ENCODE measurements around the gene CES4A. TPM values are rescaled to one million over a fixed set of nuclear protein-coding genes. Genes with fewer than 3 reads are reported as not detected.

The CES4A gene
- total RNA-seq, 2 donors from 2014 or later = 10.9 to 16.5 TPM

DNA sequence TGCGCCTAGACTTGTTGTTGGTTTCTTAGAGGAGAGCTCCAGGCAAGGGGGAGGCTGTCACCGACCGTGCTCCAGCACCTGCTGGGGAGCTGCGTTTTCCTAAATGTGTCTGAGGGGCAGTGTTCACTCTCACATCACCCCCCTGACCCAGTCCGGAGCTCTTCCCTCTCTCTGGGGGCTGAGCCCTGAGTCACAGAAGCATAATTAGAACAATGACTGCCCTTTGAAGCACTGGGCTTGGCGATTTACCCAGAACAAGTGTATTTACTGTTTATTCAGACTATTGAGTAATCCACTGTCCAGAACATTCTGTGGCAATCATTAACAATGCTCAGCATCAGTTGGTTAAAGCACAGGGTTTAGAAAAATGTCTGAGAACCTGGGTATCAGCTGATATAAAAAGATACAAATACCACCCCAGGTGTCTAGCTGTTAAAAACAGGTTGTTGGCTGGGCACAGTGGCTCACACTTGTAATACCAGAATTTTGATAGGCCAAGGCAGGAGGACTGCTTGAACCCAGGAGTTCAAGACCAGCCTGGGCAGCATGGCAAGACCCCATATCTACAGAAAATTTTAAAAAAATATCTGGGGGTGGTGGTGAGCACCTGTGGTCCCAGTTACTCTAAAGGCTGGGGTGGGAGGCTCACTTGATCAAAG, 8.1 kb downstream of the CES4A start:
- intact Hi-C loops (cut with DNase I) = no loop called here
- peak; percentile 92 for ATAC-seq
- H3K27ac ChIP-seq = peak overlapping the region; percentile 83 to 91 (median 87)
- TF ChIP-seq POLR2A (IDR thresholded peaks at IDR 0.05) = peak in 1 of 3 donors; percentile 38
- TF ChIP-seq, protein P1, sequence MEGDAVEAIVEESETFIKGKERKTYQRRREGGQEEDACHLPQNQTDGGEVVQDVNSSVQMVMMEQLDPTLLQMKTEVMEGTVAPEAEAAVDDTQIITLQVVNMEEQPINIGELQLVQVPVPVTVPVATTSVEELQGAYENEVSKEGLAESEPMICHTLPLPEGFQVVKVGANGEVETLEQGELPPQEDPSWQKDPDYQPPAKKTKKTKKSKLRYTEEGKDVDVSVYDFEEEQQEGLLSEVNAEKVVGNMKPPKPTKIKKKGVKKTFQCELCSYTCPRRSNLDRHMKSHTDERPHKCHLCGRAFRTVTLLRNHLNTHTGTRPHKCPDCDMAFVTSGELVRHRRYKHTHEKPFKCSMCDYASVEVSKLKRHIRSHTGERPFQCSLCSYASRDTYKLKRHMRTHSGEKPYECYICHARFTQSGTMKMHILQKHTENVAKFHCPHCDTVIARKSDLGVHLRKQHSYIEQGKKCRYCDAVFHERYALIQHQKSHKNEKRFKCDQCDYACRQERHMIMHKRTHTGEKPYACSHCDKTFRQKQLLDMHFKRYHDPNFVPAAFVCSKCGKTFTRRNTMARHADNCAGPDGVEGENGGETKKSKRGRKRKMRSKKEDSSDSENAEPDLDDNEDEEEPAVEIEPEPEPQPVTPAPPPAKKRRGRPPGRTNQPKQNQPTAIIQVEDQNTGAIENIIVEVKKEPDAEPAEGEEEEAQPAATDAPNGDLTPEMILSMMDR (IDR thresholded peaks at IDR 0.05) = peak in 1 of 7 experiments; percentile 12
- no peaks in the 10 kb centered on the region for H3K27me3 ChIP-seq
- peaks cover 52% of the 10 kb centered on the region for H3K4me1 ChIP-seq
- peak; percentile 77 to 93 (median 86) for DNase-seq
- H3K36me3 ChIP-seq (replicated peaks in 1 of 2; ENCODE audit: insufficient read depth in 1 of 2, low read depth in 2 of 2) = no peaks in the 10 kb centered on the region
- 44 to 49% methylated on average over 5 to 6 of the region's 6 CpGs for WGBS, 2 donors
- H3K4me3 ChIP-seq = no peak overlapping the region
- no peaks in the 10 kb centered on the region for H3K9me3 ChIP-seq

DNA sequence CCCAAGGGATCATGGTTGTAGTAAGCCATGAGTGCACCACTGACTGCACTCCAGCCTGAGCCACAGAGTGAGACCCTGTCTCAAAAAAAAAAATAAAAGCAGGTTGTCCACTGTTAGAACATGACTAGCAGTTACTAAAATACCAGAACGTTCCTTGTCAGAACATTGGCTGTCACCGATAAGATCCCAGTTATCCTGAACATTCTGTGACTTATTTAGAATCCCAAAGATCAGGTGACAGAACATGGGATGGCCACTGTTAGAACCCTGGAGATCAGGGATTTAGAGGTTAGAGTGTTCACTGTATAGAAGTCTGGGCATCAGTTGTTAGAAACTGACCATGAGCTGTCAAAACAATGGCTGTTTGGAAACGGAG, 8.6 kb downstream of the CES4A start:
- ATAC-seq (peak; percentile 7), DNase-seq (no peak)
- TF ChIP-seq, protein P1 (IDR thresholded peaks at IDR 0.05) = no peak
- H3K4me3 ChIP-seq = no peak overlapping the region
- H3K27ac ChIP-seq = peak overlapping the region; percentile 83 to 91 (median 87)
- no peaks in the 10 kb centered on the region for H3K27me3 ChIP-seq
- WGBS, 2 donors = 43 to 52% methylated on average over 3 of the region's 3 CpGs
- H3K9me3 ChIP-seq = no peaks in the 10 kb centered on the region
- peaks cover 55% of the 10 kb centered on the region for H3K4me1 ChIP-seq
- intact Hi-C loops (cut with DNase I) = no loop called here
- H3K36me3 ChIP-seq (replicated peaks in 1 of 2; ENCODE audit: insufficient read depth in 1 of 2, low read depth in 2 of 2) = no peaks in the 10 kb centered on the region

DNA sequence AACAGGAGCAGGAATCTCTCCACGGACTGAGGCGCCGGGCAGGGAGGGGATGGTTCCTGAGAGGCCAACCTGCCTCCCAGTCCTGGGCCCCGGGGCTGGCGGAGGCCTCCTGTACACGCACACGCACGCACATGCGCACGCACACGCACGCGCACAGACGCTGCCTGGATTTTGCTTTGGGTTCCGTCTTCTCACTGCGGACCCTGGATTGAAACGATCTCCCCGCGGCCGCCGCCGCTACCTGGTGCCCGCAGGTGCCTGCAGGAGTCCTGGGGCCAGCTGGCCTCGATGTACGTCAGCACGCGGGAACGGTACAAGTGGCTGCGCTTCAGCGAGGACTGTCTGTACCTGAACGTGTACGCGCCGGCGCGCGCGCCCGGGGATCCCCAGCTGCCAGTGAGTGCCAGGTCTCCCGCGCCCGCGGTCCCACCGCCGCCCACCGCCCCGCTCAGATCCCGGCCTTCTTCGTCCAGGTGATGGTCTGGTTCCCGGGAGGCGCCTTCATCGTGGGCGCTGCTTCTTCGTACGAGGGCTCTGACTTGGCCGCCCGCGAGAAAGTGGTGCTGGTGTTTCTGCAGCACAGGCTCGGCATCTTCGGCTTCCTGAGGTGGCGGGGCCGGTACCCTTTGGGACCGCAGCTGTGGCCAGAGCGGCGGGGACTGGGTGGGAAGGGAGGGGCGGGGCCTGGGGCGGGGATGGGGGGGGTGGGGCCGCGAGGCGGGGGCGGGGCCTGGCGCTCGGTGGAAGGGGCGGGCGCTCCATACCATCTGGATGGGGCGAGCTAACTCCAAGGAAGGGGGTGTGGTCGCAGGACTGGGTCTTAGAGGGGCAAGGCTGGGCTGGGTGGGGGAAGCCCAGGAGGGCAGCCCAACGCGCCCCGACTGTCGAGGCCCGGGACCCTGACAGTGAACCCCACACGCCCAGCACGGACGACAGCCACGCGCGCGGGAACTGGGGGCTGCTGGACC, 12.3 kb downstream of the CES4A start:
- intact Hi-C loops (cut with DNase I) = no loop called here
- DNase-seq = peak; percentile 75 to 91 (median 84)
- peak overlapping the region in 1 of 2 donors; percentile 21 for H3K4me3 ChIP-seq
- no peaks in the 10 kb centered on the region for H3K36me3 ChIP-seq (replicated peaks in 1 of 2; ENCODE audit: insufficient read depth in 1 of 2, low read depth in 2 of 2)
- no peaks in the 10 kb centered on the region for H3K27me3 ChIP-seq
- peak overlapping the region; percentile 21 to 91 (median 80) for H3K27ac ChIP-seq
- peak; percentile 47 for ATAC-seq
- H3K9me3 ChIP-seq = no peaks in the 10 kb centered on the region
- WGBS, 2 donors = 3 to 10% methylated on average over 12 to 85 of the region's 89 CpGs
- TF ChIP-seq, protein P1 (IDR thresholded peaks at IDR 0.05) = peak in 1 of 7 experiments; percentile 12
- peak; percentile 45 to 66 (median 47) for TF ChIP-seq POLR2A (IDR thresholded peaks at IDR 0.05)
- H3K4me1 ChIP-seq = peaks cover 51% of the 10 kb centered on the region

DNA sequence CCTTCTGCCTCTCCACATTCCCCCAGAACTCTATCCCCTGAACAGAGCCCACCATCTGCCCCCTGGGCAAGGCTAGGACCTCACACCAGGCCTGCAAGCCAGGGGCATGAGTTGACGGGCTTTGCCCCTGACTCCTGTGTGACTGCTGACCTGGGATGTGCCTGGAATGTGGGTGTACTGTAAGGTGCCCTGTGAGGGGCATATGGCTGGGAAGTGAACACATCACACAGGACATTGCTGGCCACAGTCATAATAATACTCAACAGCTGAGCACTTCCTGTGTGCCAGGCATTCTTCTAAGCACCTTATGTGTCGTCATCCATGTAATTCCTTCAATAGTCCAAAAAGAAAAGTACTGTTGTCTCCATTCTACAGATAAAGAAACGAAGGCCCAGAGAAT, 13.3 kb downstream of the CES4A start:
- intact Hi-C loops (cut with DNase I) = no loop called here
- DNase-seq (no peak), ATAC-seq (no peak)
- H3K4me3 ChIP-seq = no peak overlapping the region
- H3K27me3 ChIP-seq = no peaks in the 10 kb centered on the region
- peaks cover 40% of the 10 kb centered on the region for H3K4me1 ChIP-seq
- TF ChIP-seq, protein P1 (IDR thresholded peaks at IDR 0.05) = no peak
- no peak for TF ChIP-seq POLR2A (IDR thresholded peaks at IDR 0.05)
- no peaks in the 10 kb centered on the region for H3K36me3 ChIP-seq (replicated peaks in 1 of 2; ENCODE audit: insufficient read depth in 1 of 2, low read depth in 2 of 2)
- WGBS, 2 donors = 78 to 87% methylated on average over 2 to 3 of the region's 3 CpGs
- no peak overlapping the region for H3K27ac ChIP-seq
- no peaks in the 10 kb centered on the region for H3K9me3 ChIP-seq
